GM19395 (cell line): ENCODE results near the gene ALK.
A peak's percentile ranks its signal among the peaks of the same experiment; 100 is the strongest.

Experiments
- ATAC-seq: cut with Tn5 transposase; IDR thresholded peaks from one replicate; pipeline ENCODE4 v1.9.1; 2021; ENCODE audit warnings: mild to moderate bottlenecking, moderate library complexity; ENCODE audit not compliant: unreplicated experiment

Gene ALK

DNA sequence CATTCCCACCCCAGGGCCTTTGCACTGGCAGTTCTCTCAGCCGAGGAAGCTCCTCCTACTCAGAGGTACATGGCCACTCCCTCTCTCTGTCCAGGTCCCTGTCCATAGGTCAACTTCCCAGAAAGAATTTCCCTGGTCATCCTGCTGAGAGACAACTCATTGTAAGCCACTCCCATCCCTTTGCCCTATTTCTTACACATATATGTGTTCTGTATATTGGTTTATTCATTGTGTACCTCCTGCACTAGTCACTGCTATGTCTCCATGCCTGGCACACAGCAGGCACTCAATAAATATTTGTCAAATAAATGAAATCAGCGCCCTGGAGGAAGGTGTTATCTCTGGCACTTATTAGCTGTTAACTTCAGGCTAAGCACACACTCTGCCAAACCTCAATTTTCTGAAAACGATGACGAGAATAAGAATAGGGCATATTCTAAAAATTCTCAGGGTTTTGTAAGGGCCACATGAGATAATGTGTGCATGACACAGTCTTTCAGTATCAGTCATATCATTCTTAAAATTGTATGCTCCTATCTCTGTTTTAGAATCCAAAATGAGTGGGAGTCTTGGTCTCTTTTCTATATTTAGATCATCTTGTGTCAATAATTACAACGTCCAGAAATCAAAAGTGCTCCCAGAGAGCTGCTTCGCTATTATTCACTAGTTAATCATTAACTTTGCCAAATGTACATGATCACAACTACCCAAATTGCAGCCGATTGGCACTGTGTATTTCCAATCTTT is 198.0 kb downstream of the ALK start:
- ATAC-seq, result peak; percentile 87

DNA sequence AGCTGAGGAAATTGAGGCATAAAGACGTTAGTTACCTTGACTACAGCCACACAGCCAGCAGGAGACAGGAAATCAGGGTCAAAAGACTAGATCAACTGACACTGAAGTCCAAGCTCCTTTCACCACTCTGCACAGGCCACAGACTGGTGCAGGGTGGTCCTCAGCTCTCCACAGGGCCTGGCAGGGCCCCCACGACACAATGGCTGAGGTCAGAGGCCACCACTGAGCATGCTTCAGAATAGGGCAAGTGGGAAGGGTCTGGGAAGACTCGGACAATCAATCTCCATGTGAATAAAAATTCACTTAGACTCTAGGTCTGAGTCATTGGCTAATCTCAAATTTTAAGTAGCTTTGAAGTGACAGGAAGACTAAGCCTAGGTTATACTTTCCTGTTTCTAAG is 201.7 kb downstream of the ALK start:
- ATAC-seq, result no peak

DNA sequence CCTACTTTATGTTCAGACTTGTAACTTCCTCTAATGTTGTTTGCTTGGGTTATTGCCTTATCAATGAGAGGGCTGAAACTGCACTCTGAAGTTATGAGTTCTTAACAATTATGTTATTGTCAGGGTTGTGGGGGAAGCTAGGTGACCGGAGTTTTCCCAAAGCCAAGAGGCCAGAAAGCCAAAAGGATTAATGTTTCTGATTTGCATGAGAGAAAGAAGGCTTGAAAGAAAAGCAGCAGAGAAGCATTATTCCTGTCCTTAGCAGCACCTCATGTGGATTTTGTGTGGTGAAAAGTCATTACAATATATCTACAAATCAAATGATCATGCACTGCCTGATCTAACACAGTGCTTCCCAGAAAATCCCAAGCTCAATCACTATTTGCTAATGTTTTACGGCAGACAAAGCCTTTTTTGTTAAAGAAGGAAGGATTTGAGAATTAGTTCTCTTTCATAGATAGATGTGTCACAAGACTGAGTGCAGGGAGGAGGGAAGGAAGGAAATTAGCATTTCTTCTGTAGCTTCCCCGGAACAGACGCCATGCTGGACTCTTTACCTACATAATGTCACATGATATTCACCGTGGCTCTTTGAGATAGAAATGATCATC is 203.2 kb downstream of the ALK start:
- ATAC-seq, result no peak

DNA sequence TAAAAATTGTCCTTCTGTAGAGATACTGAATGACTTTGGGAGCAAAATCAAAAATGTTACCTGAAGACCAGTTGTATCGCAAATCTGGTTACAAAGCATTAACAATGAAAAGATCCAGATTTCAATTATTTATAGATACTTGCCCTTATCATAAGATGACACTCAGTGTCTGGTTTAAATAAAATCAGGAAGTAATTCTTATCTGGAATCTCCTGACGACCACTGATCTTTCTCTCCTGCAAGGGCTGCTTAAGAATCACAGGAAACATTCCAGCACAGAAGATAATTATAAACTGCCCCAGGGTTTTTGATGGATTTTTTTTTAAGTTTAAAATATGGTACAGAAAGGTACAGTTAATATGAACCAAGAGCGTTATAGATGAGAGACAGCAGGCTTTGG is 205.7 kb downstream of the ALK start:
- no peak for ATAC-seq

DNA sequence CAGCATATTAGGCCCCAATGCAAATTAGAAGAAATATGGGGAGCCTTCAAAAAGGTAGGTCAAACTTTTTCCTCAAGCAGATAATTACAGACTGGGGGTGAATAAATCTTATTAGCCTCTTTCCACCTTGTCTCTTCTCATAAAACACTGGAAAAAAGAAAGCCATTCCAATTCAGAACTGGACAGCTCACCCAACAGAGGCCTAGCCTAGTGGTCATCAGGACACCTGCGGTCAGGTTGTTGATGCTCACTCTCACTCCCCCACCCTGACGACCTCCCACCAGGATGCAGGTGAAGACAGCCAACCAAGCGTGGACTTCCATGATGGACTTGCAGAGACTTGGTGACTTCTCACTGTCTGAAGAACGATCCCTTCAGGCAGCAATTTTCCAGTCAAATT is 207.1 kb downstream of the ALK start:
- no peak for ATAC-seq

DNA sequence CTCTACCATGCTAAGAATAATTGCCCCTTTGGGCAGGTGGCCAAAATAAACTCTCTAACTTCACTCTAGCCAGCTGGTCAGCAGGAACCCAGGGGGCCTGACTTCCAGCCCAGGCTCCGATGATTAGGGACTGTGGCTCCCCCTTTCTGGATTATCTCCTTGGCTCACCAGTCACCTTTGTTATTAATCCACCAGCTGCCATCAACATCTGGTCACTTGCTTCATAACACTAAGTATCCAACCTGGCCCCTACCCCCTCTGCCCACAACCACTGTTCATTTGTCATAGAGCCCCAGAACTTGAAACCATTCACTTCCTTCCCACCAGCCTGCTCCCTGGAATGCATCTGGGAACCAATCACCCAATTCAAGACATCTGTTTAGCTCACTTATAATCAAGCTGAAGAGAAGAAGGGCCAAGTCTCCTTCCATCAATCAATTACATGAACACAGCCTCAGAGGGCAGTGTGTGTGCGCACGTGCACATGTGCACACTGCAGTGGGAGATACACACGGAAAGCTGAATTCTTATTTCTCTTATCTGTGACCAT is 215.1 kb downstream of the ALK start:
- ATAC-seq, result no peak

DNA sequence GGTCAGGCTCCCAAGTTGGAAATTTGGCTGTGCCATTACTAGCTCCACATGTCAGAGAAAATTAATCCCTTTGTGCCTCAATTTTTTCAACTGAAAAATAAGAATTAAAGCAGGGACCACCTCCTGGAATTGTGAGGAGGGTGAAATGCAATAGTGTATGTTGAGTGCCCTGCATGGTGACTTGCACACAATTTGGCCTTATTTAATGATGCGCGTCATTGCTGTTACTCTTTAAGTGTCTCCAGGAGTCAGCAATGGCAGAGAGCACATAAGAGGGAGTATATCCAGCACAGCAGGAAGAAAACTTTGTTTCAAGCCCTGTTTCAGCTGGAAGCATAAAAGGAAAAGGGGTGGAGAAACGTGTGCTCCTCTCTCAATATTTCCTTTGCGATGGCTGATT is 215.8 kb downstream of the ALK start:
- no peak for ATAC-seq

DNA sequence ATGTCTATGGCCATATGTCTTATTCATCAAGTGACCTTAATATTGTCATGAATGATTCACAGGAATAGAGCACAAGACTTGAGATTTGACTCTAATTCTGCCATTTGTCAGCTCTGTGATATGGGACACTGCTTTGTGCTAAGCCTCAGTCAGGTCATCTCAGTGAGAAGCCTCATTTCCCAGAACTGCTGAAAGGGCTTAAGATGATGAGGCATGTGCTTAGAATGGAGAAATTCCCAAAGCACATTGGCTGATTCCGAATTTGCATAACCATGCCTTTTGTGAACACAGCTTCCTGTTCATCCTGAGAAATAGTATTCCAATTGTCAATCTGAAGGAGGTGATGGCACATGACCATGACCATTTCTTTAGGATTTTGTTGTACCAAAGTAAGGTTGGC is 218.1 kb downstream of the ALK start:
- ATAC-seq, result no peak

DNA sequence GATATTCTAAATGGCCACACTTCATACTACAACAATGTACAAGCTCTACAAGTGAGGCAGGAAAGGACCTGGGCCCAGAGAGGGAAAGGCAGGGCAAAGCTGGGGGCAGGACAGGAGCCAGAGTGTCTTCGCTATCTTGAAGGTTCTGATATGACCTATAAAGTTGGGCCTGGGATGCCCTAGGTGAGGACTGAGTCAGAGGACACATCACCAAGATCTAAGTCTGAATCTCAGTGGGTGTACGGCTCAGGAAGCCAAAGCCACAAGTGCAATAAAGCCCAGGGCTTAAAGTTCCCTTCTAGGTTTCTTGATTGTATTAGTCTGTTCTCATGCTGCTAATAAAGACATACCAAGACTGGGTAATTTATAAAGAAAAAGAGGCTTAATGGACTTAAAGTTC is 219.1 kb downstream of the ALK start:
- ATAC-seq, result no peak

DNA sequence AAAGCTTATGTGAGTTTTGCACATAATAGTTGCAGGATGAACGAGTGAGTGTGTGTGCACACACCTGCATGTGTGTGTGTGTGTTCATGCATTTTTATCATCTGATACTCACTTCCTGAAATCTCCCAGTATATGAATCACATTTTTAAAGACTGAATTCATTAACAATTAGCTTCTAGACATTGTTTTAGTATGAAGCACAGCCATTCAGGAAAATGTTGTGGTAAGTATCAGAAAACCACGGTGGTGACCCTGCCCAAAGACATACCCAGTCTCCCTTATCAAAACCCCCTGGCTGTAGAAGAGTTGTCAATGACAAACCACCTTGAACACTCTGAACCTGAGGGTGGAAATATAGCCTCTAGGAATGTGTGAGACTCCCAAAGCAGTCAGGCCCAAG is 220.8 kb downstream of the ALK start:
- no peak for ATAC-seq

DNA sequence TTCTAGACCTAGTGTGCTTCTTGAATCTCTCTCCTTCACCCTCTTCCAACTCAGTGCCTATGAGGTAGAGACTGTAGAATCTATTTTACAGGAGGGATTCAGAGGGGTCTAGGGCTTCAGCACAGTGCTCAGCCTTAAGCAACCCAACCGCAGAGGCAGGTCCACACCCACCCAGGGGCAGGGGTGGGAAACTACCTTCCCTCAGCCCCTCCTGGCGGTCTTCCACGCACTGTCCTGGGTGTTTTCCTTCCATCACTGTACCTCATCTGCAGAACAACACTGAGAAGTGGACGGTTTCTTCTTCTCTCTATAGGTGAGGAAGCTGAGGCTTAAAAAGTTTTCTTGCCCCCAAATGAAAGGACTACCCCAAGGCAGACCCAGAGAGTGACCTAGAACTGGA is 222.3 kb downstream of the ALK start:
- ATAC-seq, result no peak

DNA sequence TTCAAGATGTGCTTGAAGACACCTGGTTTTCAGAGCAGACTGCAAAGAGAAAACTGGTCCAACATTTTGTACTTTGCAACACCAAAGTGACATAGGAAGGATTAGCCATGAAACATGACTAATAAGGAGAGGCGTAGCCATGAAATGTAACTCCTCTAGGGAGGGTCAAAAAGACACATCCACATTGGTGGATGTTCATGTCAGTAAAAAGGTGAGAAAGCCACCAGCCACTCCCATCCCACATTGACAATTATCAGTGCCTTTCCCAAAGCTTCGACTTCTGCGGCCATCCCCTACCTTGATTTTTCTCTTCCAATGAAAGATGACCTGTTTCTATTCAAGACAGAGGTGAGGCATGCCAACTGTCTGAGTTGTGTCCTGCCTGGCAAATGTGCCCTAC is 223.2 kb downstream of the ALK start:
- ATAC-seq, result no peak

DNA sequence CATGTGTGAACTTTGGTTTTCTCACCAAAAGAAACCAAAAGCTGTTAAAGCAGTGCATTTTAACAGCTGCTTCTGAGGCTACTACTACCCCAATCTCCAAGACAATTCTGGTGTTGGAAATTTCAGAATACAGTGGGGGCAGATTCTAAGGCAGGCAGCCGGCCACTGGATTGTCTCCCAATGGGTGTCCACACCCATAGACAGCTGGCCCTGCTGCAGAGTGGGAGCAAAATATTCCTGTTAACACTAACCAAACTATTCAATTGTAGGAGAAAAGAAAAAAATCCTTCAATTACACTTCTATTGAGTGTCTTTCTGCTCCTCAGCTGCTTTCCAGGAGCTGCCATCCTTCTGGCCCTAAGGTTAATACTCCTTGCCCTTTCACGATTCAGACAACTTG is 223.7 kb downstream of the ALK start:
- no peak for ATAC-seq

DNA sequence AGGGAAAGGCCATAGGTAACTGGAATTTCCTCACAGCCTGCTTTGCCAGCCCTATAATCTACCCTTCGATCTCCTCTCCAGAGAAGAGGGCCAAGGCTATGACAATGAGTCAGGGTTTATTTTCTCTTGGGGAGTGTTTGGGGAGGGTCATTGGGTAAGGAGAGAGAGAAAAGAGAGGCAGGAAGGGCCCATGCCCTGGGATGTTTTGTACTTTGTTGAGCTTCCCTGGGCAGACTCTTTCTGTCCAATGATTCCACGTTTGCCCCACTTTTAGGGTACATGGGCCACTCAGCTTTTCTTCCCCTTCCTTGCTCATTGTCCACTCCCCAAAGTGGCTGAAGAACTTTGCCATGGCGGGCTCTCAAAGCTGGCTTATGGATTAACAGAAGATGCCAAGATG is 224.2 kb downstream of the ALK start:
- ATAC-seq, result no peak

DNA sequence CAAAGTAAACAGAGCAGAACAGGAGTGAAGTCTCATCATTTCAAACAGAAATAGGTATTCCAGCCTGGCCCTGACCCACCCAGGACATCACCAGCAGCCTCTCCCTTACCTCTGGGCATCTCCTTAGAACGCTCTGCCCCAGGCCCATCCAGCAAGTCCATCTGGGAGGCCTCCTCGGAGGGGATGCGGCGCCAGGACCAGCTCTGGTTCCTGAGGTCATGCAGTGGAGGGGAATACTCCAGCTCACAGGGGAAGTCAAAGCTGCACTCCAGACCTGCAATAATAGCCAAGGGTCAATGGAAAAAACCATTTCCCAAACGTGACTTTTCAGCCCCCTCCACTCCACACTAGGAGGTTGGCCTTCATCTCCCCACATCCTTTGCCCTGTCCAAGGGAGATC is 226.6 kb downstream of the ALK start:
- ATAC-seq, result no peak

DNA sequence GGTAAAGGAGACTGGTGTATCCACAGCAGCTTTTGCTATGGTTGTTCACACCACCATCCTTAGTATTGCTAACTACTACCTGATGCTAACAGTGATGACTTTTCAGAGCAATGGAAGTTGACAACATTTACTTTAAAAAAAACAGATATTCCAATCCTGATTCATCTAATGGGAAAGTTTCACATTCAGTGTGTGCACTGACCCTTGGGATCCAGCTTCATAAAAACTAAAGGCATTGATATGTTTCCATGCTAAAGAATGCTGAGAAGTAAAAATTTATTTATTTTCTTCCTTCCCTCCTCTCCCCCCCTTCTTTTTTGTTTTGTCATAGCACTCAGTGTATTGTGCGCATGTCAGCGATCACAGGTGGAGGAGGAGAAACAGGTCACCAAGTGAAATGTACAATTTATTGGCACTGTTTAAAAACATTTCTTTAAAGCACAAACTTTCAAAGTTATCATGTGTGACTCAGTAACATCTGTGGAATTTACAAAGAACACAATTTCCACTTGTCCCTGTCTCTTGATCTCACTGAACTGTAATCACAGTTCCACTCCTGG is 229.9 kb downstream of the ALK start:
- ATAC-seq, result no peak

DNA sequence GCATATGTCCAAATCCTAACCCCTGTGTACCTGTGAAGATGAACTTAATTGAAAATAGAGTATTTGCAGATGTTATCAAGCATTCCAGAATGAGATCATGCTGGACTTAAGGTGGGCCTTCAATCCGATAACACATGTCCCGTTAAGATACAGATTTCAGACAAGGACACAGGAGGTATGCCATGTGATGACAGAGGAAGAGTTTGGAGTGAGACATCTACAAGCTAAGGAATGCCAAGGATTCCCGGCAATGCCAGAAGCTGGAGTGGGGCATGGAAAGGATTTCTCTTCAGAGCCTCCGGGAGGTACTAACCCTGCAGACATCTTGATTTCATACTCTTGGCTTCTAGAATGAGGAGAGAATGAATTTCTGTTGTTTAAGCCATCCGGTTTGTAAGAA is 231.7 kb downstream of the ALK start:
- ATAC-seq, result no peak

DNA sequence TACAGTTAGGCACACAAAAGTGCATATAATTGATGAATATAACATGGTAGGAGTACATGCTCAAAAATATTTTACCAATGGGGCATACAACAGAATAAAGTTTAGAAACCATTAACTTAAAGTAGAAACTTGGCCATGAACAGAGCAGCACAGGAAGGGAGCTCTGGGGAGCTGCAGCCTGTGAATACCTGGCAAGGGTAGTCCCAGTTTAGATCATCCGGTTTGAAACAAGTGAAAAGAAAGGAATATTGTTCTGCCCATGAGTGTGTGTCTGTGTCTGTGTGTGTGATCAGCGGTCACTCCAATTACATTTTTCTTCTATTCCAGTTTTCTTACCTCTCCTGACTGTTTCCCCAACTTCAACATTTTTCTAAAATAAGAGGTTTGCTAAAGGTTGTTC is 233.0 kb downstream of the ALK start:
- no peak for ATAC-seq

DNA sequence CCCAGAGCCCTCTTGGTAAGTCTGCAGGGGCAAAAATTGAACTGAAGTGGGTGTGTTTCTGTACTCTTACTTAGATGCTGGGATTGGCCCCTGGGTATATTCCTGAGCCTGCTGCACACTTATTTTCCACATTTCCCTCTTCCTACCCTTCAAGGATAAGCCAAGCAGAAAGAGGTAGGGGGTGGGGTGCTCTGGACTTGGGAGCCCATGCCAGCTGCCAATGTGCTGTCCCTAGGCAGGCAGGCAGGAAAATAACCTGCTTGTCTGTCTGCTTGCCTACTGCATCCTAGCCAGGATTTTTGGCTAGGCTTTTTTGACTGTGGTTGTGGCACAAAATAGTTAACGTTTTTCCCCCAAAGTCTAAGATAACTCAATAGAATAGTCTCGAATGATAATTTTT is 234.3 kb downstream of the ALK start:
- ATAC-seq, result no peak

DNA sequence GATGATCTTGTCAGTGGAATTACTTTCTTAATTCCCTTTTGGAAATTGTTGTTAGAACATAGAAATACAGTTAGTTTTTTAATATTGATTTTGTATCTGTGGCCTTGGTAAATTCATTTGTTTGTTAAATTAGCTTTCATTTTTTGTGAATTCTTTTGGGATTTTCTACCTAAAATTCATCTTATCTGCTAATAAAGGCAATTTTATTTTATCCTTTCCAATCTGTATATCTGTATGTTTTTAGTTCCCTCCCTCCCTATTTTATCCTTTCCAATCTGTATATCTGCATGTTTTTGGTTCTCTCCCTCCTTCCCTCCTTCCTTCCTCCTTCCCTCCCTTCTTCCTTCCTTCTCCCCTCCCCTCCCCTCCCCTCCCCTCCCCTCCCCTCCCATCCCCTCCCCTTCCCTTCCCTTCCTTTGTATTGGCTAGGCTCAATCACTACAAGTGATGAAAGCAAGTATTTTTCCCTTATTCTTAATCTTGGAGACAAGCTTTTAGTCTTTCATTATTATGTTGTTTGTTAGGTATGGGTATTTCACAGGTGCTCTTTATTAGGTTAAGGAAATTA is 244.4 kb downstream of the ALK start:
- ATAC-seq, result no peak

DNA sequence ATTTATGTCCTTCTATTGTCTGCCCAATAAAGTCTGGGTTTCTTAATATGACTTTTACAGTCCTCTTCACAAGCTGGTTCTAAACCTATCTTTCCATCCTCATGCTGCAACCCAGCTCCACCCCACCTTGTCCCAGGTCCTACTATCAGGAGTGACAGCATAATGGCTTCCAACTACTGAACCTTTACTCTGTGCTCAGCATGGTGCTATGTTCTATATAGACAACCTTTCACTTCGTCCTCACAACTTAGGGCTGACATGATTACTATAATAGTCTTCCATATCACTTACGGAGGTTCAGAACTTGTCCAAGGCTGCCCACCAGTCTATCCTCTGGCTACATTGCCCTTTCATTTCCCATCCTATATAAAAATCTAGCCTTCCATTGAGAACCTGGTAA is 256.8 kb downstream of the ALK start:
- ATAC-seq, result no peak

DNA sequence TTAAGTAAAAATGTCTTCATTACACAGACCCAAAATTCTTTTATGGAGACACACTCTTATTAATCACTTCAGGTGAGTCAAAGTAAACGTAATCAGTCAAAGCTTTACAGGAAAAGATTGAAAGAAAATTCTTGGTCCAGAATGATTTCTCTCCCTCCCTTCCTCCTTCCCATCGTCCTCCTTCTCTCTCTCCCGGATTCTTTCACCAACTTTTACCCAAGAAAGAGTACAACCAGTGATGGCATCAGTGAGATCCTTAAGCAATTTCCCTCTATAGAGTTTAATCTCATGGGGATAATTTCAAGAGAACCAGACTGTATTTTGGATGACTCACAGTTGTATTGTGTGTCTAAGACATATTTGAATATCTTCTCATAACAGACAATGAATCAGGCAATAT is 258.1 kb downstream of the ALK start:
- no peak for ATAC-seq
